ENCODE data around the gene CTBP1.

DNA sequence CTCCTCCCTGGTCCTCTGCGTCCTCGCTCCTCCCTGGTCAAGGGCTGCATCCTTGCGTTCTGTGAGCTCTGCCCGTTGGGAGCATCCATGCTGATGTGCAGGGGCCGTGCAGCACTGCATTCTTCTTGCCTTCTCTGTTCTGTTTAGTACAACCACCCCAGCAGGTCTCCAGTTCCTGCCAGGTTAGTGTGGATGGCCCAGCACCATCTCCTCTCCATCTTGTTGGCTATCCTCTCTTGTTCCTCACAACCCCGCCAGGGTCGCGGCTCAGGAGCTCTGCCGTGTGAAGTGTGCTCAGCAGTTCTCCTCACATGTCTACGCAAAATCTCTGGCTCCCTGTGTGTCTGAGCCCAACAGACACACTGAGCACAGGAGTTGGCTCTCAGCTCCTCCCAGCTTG, 30.3 kb upstream of the CTBP1 start:
- TF ChIP-seq EP300 (IDR thresholded peaks at IDR 0.05; ENCODE audit: borderline replicate concordance) (no peak), FOXM1 (IDR thresholded peaks at IDR 0.05; ENCODE audit: borderline replicate concordance, low read depth) (no peak), YY1 (IDR thresholded peaks at IDR 0.05; ENCODE audit: low read depth) (no peak), EGR1 (IDR thresholded peaks at IDR 0.05) (no peak), CEBPB (IDR thresholded peaks at IDR 0.05) (no peak), TAF1 (IDR thresholded peaks at IDR 0.05; ENCODE audit: low read depth) (no peak), RAD21 (IDR thresholded peaks at IDR 0.05; ENCODE audit: low read depth) (no peak), NFIC (IDR thresholded peaks at IDR 0.05) (no peak)
- TF ChIP-seq, protein P1, sequence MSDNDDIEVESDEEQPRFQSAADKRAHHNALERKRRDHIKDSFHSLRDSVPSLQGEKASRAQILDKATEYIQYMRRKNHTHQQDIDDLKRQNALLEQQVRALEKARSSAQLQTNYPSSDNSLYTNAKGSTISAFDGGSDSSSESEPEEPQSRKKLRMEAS (IDR thresholded peaks at IDR 0.05): no peak
- TF ChIP-seq, protein P2, sequence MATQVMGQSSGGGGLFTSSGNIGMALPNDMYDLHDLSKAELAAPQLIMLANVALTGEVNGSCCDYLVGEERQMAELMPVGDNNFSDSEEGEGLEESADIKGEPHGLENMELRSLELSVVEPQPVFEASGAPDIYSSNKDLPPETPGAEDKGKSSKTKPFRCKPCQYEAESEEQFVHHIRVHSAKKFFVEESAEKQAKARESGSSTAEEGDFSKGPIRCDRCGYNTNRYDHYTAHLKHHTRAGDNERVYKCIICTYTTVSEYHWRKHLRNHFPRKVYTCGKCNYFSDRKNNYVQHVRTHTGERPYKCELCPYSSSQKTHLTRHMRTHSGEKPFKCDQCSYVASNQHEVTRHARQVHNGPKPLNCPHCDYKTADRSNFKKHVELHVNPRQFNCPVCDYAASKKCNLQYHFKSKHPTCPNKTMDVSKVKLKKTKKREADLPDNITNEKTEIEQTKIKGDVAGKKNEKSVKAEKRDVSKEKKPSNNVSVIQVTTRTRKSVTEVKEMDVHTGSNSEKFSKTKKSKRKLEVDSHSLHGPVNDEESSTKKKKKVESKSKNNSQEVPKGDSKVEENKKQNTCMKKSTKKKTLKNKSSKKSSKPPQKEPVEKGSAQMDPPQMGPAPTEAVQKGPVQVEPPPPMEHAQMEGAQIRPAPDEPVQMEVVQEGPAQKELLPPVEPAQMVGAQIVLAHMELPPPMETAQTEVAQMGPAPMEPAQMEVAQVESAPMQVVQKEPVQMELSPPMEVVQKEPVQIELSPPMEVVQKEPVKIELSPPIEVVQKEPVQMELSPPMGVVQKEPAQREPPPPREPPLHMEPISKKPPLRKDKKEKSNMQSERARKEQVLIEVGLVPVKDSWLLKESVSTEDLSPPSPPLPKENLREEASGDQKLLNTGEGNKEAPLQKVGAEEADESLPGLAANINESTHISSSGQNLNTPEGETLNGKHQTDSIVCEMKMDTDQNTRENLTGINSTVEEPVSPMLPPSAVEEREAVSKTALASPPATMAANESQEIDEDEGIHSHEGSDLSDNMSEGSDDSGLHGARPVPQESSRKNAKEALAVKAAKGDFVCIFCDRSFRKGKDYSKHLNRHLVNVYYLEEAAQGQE (IDR thresholded peaks at IDR 0.05; ENCODE audit: low read depth): no peak
